Measurements from ENCODE around the gene KIF16B. TPM values are rescaled to one million over a fixed set of nuclear protein-coding genes. Genes with fewer than 3 reads are reported as not detected.

KIF16B gene
- total RNA-seq, 1 donor from 2014 or later, result 14.2 TPM

DNA sequence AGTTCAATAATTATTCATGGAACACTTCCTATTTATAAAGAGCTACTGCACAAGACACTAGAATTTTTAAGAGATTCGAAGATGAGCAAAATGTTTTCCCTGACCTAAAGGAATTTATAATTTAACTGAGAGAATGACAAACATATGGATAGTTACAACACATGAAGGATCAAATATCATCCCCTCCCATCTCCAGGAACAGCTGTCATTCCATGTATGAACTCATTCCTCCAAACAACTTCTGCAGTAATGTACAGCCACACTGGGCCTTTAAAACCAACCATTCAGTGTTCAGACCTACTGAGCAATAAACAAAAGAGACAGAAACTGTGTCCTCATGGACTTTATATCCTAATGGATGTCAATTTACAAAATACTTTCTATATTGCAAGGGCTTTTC is 87.8 kb downstream of the KIF16B start:
- no peak for DNase-seq (ENCODE audit: low read depth)
- no peak overlapping the region for H3K4me3 ChIP-seq (ENCODE audit: low read depth, low read length)
- TF ChIP-seq, protein P1, sequence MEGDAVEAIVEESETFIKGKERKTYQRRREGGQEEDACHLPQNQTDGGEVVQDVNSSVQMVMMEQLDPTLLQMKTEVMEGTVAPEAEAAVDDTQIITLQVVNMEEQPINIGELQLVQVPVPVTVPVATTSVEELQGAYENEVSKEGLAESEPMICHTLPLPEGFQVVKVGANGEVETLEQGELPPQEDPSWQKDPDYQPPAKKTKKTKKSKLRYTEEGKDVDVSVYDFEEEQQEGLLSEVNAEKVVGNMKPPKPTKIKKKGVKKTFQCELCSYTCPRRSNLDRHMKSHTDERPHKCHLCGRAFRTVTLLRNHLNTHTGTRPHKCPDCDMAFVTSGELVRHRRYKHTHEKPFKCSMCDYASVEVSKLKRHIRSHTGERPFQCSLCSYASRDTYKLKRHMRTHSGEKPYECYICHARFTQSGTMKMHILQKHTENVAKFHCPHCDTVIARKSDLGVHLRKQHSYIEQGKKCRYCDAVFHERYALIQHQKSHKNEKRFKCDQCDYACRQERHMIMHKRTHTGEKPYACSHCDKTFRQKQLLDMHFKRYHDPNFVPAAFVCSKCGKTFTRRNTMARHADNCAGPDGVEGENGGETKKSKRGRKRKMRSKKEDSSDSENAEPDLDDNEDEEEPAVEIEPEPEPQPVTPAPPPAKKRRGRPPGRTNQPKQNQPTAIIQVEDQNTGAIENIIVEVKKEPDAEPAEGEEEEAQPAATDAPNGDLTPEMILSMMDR (conservative IDR thresholded peaks at IDR 0.05; ENCODE audit: low read depth, low read length), result no peak

DNA sequence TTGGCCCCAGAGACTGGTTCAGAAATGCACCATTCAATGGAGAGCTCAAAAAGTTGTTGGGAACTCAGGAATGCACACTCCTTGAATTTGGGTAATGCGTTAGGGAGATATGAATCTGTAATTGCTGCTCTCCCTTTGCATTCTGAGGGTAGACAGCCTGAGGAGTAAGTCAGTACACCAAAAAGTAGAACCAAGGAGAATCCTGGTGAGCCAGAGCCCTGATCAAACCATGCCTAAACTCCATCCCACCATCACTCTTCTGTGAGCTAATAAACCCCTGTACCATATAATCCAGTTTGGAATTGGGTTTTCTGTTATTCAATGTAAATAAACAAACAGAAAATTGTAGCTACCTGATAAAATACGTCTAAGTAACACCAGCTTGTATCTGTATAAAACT is 90.2 kb downstream of the KIF16B start:
- no peak for DNase-seq (ENCODE audit: low read depth)
- H3K4me3 ChIP-seq (ENCODE audit: low read depth, low read length), result no peak overlapping the region
- TF ChIP-seq, protein P1 (conservative IDR thresholded peaks at IDR 0.05; ENCODE audit: low read depth, low read length), result no peak

DNA sequence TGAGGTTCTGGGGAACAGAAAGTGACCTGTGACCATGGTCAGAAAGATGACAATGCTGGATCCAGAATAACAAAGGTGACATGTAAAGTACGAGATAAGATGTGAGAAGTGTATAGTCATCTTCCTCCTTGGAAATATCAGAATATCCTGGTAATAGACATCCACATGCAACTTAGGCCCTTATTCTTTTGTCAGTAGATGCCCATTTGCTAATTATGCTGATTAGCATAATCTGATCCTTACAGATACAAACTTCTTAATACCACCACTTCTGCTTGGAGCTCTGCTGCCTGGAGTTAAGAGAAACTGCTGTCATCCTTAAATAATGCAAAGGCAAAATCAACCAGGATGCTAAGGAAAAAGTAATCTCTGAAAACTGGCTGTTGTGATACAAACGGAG is 91.3 kb downstream of the KIF16B start:
- DNase-seq (ENCODE audit: low read depth), result no peak
- H3K4me3 ChIP-seq (ENCODE audit: low read depth, low read length), result no peak overlapping the region
- TF ChIP-seq, protein P1 (conservative IDR thresholded peaks at IDR 0.05; ENCODE audit: low read depth, low read length), result no peak

GRCh38 chr20:16479666-16480065 is 93.6 kb downstream of the KIF16B start:
- no peak for DNase-seq (ENCODE audit: low read depth)
- no peak overlapping the region for H3K4me3 ChIP-seq (ENCODE audit: low read depth, low read length)
- TF ChIP-seq, protein P1 (conservative IDR thresholded peaks at IDR 0.05; ENCODE audit: low read depth, low read length), result no peak

GRCh38 chr20:16477632-16478031 is 95.6 kb downstream of the KIF16B start:
- no peak for DNase-seq (ENCODE audit: low read depth)
- H3K4me3 ChIP-seq (ENCODE audit: low read depth, low read length), result no peak overlapping the region
- TF ChIP-seq, protein P1 (conservative IDR thresholded peaks at IDR 0.05; ENCODE audit: low read depth, low read length), result no peak

GRCh38 chr20:16476032-16476431 is 97.2 kb downstream of the KIF16B start:
- no peak overlapping the region for H3K4me3 ChIP-seq (ENCODE audit: low read depth, low read length)
- DNase-seq (ENCODE audit: low read depth), result no peak
- TF ChIP-seq, protein P1 (conservative IDR thresholded peaks at IDR 0.05; ENCODE audit: low read depth, low read length), result peak; percentile 67

DNA sequence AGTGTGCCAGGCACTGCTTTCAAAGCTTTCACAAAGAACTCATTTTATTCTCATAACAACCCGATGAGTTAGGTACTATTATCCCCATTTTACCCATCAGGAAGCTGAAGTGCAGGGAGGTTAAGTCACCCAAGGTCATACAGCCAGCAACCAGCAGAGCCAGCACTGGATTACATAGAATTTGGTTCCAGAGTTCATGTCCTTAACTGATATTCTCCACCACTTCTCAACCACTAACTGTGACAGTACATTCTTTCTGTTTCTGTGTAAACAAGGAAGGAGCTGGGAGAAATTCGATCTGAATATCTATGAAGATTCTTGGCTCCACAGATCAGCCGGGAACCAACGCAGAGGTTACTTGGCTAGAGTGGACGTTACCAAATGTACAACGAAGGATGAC is 98.0 kb downstream of the KIF16B start:
- H3K4me3 ChIP-seq (ENCODE audit: low read depth, low read length), result no peak overlapping the region
- DNase-seq (ENCODE audit: low read depth), result no peak
- TF ChIP-seq, protein P1 (conservative IDR thresholded peaks at IDR 0.05; ENCODE audit: low read depth, low read length), result no peak

All from epithelial cell of proximal tubule (primary cell).